SU-DHL-6 (cell line): ENCODE results near the gene SH2D5.

ENCODE experiments used
- CTCF ChIP-seq: fragments of 200-600 bp; sonication (generic); IDR thresholded peaks from one replicate; pipeline ENCODE4 v1.5.1; 2017; ENCODE audit warnings: antibody characterized with exemption, mild to moderate bottlenecking, low read length, moderate library complexity; ENCODE audit not compliant: insufficient read depth, poor library complexity, severe bottlenecking
- EZH2phosphoT487 ChIP-seq: fragments of 200-600 bp; sonication (generic), shearing (Covaris generic); conservative IDR thresholded peaks from 2 replicates; pipeline ENCODE4 v1.6.1; 2018; ENCODE audit warnings: mild to moderate bottlenecking, antibody characterized with exemption, low read length, moderate library complexity, mixed read lengths

DNA sequence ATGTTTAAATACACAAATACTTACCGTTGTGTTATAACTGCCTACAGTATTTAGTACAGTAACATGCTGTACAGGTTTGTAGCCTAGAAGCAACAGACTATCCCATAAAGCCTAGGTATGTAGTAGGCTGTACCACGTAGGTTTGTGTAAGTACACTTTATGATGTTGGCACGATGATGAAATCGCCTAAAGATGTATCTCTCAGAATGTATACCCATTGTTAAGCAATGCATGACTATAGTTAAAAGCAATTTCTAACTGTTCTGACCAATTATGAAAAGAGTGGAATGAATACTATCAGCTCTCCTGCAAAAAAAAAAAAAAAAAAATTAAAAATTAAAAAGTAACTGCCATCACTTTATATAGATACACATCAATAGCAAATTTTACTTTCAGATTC is 43.2 kb upstream of the SH2D5 start:
- TF ChIP-seq CTCF (no peak), EZH2phosphoT487 (no peak)
